CD4-positive, alpha-beta T cell treated with Interleukin-2 at 100 ng/mL for 4 hours (primary cell): Measurements from ENCODE around the gene CHST8.
"Not testable (repeated sequence)": the region's sequence is repeated elsewhere in the genome, so short reads cannot be mapped to it uniquely, and the experiment has no call there.

ENCODE experiments used
- DNase-seq: peaks from one replicate; pipeline ENCODE4 v3.0.0-alpha.2; 2020; ENCODE audit warnings: low spot score

CHST8 gene, protein sequence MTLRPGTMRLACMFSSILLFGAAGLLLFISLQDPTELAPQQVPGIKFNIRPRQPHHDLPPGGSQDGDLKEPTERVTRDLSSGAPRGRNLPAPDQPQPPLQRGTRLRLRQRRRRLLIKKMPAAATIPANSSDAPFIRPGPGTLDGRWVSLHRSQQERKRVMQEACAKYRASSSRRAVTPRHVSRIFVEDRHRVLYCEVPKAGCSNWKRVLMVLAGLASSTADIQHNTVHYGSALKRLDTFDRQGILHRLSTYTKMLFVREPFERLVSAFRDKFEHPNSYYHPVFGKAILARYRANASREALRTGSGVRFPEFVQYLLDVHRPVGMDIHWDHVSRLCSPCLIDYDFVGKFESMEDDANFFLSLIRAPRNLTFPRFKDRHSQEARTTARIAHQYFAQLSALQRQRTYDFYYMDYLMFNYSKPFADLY

DNA sequence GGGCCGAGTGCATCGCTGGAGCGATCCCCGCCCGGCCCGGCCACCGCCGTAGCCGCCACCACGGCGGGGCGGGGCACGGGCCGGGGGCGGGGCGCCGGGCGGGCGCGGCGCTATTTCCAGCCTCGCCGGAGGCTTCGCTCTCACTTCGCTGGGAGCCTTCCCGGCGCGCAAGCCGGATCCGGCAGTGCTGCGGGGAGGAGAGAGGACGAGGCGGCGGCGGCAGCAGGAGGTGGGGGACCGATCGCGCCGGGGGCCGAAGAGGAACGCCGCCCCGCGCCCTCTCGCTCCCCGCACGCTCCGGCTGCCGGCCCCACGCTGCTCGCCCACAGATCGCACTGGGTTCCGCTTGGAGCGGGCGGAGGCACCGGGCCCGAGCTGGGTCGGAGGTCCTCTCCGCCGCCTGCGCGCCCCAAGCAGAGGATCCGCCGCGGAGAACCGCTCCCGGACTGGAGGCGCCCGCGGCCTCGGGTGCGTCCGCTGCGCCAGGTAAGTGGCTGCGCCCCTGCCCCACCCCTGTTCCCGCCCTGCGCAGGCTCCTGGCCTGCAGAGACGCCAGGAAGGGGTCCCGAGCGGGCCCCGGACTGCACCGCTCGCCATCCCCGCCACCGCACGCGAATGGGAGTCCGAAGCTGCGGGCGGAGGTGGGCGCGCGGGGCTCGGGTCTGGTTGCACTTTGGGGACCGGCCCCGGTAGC, at the start of gene CHST8:
Gene CHST8 (plus strand): TSS at position 143 of the 694 bp plus-strand sequence. CDS start 67,309 bp downstream, outside the sequence.
- no peak for DNase-seq

DNA sequence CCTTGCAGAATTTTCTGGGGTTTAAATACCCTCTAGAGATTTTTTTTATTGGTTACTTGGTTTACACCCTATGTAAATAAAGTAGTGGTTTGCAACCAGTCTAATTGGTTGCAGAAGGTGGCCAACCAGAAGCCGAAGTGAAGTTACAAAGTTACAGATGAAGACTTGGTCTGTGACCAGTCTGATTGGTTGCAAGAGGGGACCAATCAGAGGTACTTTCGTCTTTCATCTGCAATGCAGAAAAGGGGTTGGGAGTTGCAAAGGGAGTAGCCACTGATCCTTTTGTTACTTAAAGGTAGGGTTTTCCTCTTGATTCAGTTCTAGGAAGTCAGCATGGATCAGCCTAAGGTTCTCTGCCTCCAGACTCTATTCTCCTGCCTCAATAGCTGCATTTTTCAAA, 48.8 kb upstream of the CHST8 start:
- no peak for DNase-seq

DNA sequence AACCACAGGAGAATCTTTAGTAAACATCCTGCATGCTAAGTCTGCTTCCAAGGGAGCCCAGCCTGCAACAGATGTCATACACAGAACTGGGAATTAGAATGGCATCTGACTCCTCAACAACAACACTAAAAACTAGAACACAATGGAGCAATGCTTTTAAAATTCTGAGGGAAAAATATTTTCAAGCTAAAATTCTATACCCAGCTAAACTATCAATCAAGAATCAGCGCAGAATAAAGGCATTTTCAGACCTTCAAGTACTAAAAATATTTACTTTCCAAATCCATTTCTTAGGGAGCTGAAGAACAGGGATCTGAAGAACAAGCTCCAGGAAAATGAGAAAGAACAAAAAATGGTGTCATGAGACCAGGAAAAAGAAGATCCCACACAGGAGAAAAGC, 46.9 kb upstream of the CHST8 start:
- DNase-seq: no peak

DNA sequence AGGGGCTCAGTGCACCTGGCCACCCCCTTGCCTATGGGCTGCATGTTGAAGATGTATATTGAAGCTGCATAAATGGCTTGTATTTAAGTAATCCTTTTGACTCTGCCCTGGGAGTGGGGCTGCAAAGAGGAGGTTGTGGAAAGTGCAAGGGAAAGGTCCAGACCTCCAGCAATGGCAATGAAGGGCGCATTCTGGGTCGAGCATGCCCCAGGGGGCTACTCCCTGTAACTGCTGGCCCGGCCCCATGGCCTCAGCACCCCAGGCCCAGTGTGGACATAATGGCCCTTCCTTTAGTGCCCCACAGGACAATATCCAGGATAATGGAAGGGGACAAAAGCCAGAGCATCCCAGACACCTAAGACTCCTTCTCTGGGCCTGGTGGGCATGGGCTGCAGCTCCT, 43.1 kb upstream of the CHST8 start:
- no peak for DNase-seq

DNA sequence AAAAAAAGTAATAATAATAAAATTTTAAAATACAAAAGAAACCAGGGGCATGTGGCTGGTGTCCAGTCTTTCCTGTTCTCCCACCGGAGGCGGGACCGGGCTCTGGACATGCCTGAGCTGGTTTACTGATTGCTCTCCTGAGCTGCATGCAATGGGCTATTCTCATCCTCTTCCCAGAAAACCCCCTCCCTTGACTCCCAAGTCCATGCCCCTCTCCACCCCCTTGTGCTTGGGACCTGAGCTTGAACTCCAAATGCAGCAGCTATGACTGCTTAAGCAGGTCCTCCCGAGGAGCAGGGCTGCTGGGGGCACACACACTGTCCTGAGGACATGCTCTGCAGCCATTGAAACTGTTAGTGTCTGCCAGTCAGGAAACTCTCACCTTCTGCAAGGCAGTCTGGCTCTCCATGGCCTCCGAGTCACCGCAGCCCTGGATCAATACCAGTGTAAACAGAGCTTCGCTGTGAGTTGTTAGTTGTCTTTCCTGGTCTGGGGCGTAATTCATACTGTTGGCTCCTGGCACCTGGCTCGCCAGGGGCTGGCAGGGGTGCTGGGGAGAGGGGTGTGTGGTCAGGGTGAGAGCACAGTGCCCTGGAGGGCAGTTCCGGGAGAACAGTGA, 41.6 kb upstream of the CHST8 start:
- DNase-seq: no peak

DNA sequence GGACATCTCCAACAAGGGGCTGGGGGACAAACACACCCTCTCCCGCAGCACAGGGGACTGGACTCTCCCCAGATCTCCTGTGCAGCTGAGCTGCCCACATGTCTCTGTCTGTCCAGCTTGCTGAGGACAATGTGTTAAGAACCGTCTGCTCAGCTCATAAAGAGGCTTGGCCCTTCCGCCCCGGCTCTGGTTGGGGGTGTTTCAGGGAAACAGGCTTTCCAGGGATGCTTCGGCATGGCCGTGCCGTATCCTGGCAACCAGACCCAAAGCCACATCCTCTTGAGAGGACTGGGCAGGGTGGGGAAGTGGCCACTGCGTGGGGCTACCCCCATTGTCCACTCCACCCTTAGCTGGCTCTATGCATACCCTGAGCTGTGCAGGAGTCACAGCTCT, 41.1 kb upstream of the CHST8 start:
- DNase-seq: no peak

DNA sequence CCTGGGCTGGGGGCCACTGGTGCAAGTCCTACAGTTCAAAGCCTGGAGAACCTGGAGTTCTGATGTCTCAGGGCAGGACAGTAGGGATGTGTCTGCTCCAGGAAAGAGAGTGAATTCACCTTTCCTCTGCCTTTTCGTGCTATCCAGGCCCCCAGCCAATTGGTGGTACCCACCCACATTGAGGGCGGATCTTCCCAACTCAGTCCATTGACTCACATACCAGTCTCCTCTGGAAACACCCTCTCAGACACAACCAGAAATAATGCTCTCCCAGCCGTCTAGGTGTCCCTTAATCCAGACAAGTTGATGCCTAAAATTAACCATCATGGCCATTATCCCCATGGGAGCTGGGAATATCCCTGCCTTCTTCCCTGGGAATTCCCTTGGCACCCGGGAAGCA, 38.8 kb upstream of the CHST8 start:
- DNase-seq: no peak

DNA sequence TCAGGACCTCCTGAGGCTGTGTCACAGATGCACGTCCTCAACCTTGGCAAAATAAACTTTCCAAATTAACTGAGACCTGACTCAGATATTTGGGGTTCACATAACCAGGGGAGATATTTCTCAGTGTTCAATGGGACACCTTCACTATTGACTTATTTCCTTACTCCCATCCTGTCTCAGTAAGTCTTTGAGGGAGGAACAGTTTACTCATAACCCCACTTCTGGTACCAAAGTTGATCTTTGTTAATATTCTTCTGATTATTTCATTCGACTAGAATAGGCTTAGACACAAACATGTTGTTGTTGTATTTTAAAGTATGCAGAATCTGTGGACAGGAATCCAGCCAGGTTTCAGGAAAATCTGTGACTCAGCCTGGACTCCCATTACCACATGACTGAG, 34.6 kb upstream of the CHST8 start:
- DNase-seq: no peak

DNA sequence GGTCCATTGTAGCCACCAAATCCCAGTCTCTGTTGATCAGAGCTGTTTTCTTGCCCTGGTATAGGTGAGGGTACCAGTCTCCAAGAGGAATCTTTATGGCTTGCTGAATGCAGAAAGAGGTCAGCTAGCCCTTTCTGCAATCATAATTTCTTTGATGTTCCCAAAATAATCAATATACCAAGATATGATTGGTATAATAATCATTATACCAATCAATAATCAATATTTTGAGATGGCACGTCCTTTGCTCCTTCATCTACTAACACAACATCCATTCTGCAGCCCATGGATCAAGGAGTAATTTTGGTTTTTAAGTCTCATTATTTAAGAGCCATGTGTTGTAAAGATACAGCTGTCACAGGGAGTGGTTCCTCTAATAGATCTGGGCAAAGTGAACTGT, 31.5 kb upstream of the CHST8 start:
- DNase-seq: no peak

DNA sequence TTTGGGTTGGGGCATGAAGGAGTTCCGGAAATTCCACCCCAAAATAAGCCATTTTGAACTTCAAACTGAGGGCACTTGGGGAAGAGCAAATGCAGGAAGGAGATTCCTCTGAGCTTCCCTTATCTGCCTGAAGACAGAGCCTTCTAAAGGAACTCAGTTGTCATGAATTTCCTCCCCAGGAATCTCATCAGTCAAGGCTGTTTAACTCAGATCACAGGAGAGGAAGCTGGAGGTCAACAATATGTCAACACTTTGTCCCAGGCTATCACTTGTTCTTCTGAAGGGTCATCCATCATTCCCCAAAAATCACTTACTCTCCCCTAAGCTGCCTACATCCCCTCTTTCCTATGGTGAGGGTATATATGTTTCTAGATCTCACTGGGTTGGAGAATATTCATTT, 26.0 kb upstream of the CHST8 start:
- no peak for DNase-seq

DNA sequence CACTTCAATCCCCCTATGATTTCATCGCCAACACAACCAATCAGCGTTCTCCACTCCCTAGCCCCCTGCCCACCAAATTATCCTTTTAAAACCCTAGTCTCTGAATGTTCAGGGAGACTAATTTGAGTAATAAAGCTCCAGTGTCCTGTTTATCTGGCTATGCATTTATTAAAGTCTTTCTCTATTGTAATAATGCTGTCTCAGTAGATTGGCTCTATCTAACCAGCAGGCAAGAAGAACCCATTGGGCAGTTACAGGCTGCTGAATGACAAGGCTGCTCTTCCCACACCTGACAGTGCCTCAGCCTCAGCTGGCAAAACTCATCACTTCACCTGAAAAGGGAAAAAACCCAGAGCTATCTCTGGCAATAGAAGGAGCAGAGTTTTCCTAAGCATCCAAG, 20.2 kb upstream of the CHST8 start:
- no peak for DNase-seq

DNA sequence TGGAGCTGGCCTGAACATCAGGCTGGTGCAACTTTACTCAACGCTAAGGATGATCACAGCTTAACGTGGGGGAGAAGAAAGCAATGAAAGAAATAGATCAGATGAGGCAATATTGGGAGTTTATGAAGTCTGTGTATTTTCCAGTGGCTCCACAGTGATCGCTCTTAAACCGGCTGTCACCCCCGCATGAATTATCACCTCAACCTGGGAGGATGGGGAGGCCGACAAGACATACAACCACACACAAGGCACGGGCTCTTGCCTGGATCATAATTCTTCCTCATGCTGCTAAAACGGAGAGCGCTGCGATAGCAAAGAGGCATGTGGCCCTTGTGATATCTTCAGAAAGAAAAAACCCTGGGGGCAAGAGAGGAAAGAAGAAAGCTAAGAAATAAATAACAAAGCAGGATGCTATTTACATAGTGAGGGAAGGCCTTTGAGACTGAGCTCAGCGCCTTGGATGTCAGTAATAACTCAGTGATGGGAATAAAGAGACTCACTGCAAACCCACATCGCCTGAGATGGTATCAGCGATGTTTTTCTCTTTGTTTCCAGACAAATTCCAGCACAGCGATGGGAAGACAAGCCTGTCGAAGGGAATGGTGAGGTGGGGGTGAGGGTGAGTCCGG, 19.1 kb upstream of the CHST8 start:
- DNase-seq: no peak

DNA sequence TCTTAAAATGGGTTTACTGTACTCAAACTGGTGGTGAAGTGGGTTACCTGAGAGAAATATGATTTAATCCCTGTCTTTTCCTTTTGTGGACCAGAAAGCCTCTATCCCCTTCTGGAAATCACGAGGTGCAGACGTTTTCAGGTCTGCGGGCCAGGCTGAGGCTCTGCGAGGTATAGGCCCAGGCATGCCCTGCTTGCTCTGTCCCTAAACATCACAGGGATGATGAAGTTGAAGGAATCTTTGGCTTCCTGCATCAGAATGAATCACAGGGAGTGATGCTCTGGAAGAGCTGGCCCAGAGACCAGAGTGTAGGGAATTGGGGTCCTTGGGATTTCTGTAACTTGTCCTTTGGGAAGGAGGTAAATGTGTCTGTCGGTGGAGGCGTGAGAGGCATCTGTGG, 18.4 kb upstream of the CHST8 start:
- DNase-seq: no peak

DNA sequence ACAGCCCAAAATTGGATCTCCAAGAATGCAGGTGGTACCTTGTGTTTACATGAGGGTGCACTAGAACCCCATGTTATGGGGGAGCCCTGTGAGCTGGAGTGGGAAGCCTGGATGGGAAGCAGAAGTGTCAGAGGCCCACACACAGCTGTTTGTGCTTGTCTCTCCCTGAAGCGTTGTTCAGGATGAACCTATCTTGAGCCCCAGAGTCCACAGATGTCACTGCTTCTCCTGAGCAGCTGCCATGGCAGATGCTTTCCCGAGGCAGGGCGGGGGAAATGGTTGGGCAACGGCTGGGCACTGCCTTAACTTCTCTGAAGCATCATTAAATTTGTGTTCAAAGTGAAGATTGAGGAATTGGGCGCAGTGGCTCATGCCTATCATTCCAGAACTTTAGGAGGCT, 17.1 kb upstream of the CHST8 start:
- no peak for DNase-seq

DNA sequence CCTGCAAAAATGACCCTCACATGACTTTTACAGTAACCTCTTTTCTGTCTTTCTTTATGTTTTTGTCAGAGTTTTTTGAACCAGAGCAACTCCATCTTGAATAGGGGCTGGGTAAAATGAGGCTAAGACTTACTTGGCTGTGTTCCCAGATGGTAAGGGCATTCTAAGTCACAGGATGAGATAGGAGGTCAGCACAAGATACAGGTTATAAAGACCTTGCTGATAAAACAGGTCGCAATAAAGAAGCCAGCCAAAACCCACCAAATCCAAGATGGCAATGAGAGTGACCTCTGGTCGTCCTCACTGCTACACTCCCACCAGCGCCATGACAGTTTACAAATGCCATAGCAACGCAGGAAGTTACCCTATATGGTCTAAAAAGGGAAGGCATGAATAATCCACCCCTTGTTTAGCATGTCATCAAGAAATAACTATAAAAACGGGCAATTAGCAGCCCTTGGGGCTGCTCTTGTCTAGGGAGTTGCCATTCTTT, 15.9 kb upstream of the CHST8 start:
- not testable (repeated sequence) for DNase-seq

DNA sequence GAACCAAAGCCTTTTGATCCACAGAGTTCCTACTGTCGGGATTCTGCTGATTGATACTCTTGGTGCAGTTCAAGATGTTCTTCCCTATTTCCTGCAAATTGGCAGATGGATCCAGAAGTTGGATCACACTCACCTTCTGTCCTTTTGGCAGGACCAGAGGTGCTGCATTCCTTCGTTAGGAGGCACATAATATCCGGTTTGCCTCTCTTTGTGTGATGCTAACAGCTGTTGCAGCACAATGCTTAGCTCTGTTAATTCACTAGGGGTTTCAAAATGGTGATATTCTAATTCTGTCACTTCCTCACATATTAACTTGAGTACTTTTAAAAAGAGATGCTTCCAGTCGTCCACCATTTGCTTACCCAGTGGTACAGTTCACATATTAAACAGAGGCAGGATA, 15.2 kb upstream of the CHST8 start:
- no peak for DNase-seq

DNA sequence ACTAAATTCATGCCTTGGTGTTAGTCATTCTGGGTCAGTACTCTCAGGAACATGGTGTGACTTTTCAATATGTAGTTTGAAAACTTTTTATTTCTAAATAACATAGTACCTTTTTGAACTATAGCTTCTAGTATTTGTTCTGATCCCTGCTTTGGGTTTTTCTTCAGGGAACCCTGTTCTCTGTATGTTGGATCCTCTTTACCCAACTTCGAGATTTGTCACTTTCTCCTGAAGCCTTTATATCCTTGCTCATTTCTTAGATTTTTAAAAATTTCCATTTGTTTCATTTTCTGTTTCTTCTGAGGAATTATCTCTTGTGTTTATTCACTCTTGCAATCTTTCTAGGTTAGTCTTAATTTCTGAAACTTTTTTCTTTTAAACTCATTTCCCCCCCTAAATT, 12.4 kb upstream of the CHST8 start:
- no peak for DNase-seq

DNA sequence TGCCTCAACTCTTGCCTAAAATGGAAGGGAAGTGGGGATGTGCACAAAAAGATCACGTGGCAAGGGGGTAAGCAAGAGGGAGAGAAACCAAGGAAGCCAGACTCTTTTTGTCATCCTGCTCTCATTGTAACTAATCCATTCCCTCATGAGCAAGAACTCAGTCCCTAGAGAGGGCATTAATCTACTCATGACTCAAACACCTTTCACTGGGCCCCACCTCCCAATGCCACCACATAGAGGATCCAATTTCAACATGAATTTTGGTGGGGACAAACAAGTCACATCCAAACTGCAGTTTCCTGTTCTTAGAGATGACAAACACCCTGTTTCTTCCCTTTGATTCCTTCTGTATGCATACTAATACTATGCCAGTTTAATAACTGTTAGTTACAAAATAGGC, 11.2 kb upstream of the CHST8 start:
- DNase-seq: no peak

DNA sequence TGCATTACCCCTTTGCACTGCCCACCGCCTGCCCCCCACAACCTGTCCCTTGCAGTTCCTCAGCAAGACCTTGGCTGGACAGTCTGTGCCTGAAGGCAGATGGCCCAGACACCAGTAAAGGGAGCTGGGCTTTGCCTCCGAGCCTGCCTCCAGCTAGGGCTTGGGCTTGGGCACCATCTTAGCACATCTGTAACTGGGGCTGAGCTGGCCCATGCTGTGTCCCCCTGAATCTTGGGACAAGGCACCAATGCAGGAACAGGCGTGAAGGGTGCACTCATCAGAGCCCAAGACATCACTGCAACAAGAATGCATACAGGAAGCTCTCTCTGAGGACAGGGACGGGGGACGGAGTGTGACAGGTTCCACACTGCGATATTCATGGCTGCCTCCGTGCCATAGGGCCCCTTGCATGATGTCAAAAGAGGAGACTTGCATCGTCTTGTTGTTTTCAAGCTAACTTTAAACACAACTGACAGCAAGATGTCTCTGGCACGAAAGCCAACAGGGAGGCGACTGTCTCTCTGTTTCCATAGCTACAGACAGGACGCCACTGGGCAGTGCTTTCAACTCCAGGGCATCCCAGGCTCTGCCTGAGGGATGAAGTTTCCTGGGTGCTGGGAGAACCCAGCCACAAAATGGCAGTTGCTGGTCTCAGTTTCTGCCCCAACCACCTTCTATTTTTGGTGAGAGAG, 8.7 kb upstream of the CHST8 start:
- DNase-seq: no peak

DNA sequence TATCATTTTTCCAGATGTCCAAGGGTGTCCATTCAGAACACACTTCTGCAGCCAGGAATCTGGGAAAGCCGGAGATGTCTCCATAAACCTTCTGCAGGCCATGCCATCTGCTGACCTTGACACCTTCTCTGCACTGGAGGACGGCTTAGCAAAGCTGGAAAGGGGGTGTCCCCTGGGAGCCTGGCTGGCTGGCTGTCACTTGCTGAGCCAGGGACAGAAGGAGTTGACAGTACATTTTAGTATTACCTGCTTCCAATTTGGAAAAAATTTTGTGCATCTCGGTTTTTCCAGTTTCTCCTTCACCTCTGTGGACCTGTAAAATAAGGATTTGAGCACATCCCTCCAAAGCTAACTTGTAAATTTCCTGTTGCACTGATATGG, 8.1 kb upstream of the CHST8 start:
- DNase-seq: no peak

DNA sequence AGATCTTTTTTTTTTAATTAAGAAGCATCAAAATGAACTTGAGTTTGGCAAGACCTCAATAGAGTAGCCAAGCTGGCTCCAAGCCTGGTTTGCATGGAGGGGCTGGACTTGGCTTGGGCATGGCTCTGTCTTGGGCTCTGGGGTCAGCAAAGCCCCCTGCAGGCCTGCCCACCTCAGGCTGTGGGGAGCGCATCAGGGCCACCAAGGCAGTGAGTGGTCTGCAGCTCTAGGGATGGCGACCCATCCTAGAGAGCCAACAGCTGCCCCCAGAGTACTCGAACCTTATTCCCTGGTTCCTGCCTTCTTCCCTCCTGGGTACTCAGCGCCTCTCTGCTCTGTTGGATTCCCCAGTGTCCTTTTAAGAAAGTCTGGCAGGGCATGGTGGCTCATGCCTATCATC, 5.4 kb upstream of the CHST8 start:
- DNase-seq: no peak

DNA sequence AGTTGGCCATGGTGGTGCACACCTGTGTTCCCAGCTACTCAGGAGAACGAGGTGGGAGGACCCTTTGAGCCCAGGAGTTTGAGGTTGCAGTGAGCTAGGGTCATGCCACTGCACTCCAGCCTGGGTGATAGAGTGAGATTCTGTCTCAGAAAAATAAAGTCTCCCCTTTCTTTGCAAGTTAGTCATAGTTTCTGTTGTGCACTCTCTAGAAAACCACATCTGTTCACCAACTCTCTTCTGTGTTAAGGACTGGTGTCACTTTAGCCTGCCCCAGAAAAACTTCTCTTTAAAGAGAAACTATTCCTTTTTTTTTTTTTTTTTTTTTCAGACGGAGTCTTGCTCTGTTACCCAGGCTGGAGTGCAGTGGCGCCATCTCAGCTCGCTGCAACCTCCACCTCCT, 4.9 kb upstream of the CHST8 start:
- DNase-seq: no peak
